ENCODE measurements around the gene GAPDHS. TPM values are rescaled to one million over a fixed set of nuclear protein-coding genes. Genes with fewer than 3 reads are reported as not detected.

GAPDHS gene
- total and polyA plus RNA-seq, 2 of the 13 experiments (the other 11 are each of a cell fraction or from before 2014, with no cell fraction given) = not detected

DNA sequence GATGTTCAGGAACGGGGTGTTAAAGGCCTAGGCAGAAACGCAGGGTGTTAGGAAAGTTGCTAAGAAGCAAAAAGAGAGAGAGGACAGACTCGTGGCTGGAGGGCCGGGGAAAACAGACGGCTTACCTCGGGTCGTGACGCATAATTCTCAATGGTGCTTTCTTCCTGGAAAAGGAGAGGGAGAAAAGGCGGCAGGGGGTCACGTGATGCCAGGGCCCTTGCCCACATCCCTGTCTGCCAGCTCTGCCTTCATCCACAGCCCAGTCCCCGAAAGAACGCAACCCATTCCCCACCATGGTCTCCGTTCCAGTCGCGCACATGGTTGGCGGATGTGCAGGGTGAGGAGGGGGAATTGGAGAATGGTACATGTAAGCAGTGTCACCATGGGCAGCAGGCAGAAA, 44.6 kb upstream of the GAPDHS start:
- DNase-seq (ENCODE audit: low spot score) (no peak), ATAC-seq (no peak), FAIRE-seq (no peak)
- in situ Hi-C loops (cut with HindIII; ENCODE audit: extremely low pct_ligation_motif_present, low pct_unique_long_range_greater_than_20kb) = no loop called here
- no peak overlapping the region for H3K4me3 ChIP-seq (replicated peaks in 1 of 3; ENCODE audit: insufficient read depth in 1 of 3, low read depth in 2 of 3, low read length in 3 of 3)
- TF ChIP-seq HOXA7 (CRISPR knock-in tag; IDR thresholded peaks at IDR 0.05) (no peak), JUN (CRISPR knock-in tag; IDR thresholded peaks at IDR 0.05) (no peak), ZSCAN25 (CRISPR knock-in tag; IDR thresholded peaks at IDR 0.05) (no peak), CCDC6 (CRISPR knock-in tag; IDR thresholded peaks at IDR 0.05) (no peak), ZNF354B (CRISPR knock-in tag; IDR thresholded peaks at IDR 0.05) (no peak), ZNF672 (CRISPR knock-in tag; IDR thresholded peaks at IDR 0.05) (no peak), NCOA1 (CRISPR knock-in tag; IDR thresholded peaks at IDR 0.05) (no peak), ZNF550 (CRISPR knock-in tag; IDR thresholded peaks at IDR 0.05; ENCODE audit: borderline replicate concordance) (no peak), MXD4 (CRISPR knock-in tag; IDR thresholded peaks at IDR 0.05) (no peak), SIN3B (IDR thresholded peaks at IDR 0.05; ENCODE audit: low read length) (no peak)
- TF ChIP-seq, protein P1, sequence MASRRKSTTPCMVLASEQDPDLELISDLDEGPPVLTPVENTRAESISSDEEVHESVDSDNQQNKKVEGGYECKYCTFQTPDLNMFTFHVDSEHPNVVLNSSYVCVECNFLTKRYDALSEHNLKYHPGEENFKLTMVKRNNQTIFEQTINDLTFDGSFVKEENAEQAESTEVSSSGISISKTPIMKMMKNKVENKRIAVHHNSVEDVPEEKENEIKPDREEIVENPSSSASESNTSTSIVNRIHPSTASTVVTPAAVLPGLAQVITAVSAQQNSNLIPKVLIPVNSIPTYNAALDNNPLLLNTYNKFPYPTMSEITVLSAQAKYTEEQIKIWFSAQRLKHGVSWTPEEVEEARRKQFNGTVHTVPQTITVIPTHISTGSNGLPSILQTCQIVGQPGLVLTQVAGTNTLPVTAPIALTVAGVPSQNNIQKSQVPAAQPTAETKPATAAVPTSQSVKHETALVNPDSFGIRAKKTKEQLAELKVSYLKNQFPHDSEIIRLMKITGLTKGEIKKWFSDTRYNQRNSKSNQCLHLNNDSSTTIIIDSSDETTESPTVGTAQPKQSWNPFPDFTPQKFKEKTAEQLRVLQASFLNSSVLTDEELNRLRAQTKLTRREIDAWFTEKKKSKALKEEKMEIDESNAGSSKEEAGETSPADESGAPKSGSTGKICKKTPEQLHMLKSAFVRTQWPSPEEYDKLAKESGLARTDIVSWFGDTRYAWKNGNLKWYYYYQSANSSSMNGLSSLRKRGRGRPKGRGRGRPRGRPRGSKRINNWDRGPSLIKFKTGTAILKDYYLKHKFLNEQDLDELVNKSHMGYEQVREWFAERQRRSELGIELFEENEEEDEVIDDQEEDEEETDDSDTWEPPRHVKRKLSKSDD (CRISPR knock-in tag; IDR thresholded peaks at IDR 0.05; ENCODE audit: low read depth) = no peak
- TF ChIP-seq, protein P2, sequence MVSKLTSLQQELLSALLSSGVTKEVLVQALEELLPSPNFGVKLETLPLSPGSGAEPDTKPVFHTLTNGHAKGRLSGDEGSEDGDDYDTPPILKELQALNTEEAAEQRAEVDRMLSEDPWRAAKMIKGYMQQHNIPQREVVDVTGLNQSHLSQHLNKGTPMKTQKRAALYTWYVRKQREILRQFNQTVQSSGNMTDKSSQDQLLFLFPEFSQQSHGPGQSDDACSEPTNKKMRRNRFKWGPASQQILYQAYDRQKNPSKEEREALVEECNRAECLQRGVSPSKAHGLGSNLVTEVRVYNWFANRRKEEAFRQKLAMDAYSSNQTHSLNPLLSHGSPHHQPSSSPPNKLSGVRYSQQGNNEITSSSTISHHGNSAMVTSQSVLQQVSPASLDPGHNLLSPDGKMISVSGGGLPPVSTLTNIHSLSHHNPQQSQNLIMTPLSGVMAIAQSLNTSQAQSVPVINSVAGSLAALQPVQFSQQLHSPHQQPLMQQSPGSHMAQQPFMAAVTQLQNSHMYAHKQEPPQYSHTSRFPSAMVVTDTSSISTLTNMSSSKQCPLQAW (CRISPR knock-in tag; IDR thresholded peaks at IDR 0.05) = no peak
- TF ChIP-seq, protein P3, sequence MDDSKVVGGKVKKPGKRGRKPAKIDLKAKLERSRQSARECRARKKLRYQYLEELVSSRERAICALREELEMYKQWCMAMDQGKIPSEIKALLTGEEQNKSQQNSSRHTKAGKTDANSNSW (CRISPR knock-in tag; IDR thresholded peaks at IDR 0.05; ENCODE audit: borderline replicate concordance) = no peak
- TF ChIP-seq, protein P4, sequence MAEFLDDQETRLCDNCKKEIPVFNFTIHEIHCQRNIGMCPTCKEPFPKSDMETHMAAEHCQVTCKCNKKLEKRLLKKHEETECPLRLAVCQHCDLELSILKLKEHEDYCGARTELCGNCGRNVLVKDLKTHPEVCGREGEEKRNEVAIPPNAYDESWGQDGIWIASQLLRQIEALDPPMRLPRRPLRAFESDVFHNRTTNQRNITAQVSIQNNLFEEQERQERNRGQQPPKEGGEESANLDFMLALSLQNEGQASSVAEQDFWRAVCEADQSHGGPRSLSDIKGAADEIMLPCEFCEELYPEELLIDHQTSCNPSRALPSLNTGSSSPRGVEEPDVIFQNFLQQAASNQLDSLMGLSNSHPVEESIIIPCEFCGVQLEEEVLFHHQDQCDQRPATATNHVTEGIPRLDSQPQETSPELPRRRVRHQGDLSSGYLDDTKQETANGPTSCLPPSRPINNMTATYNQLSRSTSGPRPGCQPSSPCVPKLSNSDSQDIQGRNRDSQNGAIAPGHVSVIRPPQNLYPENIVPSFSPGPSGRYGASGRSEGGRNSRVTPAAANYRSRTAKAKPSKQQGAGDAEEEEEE (CRISPR knock-in tag; IDR thresholded peaks at IDR 0.05; ENCODE audit: borderline replicate concordance) = no peak
- no peak overlapping the region for H3K4me2 ChIP-seq (ENCODE audit: low read depth, low read length)
- ChIA-PET POLR2A (no interaction called here), CTCF (ENCODE audit: low intra/inter-chr PET ratio, low total read pairs) (no interaction called here)
- H3K9ac ChIP-seq (ENCODE audit: insufficient read depth, low read depth, low read length) = no peak overlapping the region
- no peaks in the 10 kb centered on the region for H3K27me3 ChIP-seq (ENCODE audit: control insufficient read depth in 1 of 2, insufficient read depth in 2 of 2, low read length in 2 of 2)
- H3K79me2 ChIP-seq (ENCODE audit: insufficient read depth, low read length) = no peaks in the 10 kb centered on the region
- H2AFZ ChIP-seq (ENCODE audit: low read length) = no peak overlapping the region
- 88% methylated on average over 16 of the region's 16 CpGs for WGBS (ENCODE audit: low lambda C conversion rate)
- H3K36me3 ChIP-seq (replicated peaks in 1 of 2; ENCODE audit: control insufficient read depth in 1 of 2, insufficient read depth in 2 of 2, low read length in 2 of 2) = no peaks in the 10 kb centered on the region
- H3K27ac ChIP-seq (ENCODE audit: extremely low read length, insufficient read depth, low read length) = no peak overlapping the region
- peaks cover 40% of the 10 kb centered on the region for H3K4me1 ChIP-seq (ENCODE audit: insufficient read depth, low read length)
- no peaks in the 10 kb centered on the region for H3K9me3 ChIP-seq (ENCODE audit: low read length)
- intact Hi-C loops (cut with micrococcal nuclease; ENCODE audit: unreplicated experiment) = no loop called here
- BruUV-seq (replicated peaks) = no TSS peak
- H4K20me1 ChIP-seq (ENCODE audit: insufficient read depth, low read length) = no peaks in the 10 kb centered on the region
